Epithelial cell of alveolus of lung (primary cell): ENCODE measurements around the gene PRRX1. TPM values are rescaled to one million over a fixed set of nuclear protein-coding genes. Genes with fewer than 3 reads are reported as not detected.

ENCODE experiments used
- total RNA-seq: library from RNA; depleted of rRNA; stranded (reverse); fragments of >200 nt; gene quantifications from 2 replicates; pipeline ENCODE4 v1.2.1, GENCODE V29; 2015

Gene PRRX1
- total RNA-seq, result 40.6 and 51.3 TPM in 2 replicates

DNA sequence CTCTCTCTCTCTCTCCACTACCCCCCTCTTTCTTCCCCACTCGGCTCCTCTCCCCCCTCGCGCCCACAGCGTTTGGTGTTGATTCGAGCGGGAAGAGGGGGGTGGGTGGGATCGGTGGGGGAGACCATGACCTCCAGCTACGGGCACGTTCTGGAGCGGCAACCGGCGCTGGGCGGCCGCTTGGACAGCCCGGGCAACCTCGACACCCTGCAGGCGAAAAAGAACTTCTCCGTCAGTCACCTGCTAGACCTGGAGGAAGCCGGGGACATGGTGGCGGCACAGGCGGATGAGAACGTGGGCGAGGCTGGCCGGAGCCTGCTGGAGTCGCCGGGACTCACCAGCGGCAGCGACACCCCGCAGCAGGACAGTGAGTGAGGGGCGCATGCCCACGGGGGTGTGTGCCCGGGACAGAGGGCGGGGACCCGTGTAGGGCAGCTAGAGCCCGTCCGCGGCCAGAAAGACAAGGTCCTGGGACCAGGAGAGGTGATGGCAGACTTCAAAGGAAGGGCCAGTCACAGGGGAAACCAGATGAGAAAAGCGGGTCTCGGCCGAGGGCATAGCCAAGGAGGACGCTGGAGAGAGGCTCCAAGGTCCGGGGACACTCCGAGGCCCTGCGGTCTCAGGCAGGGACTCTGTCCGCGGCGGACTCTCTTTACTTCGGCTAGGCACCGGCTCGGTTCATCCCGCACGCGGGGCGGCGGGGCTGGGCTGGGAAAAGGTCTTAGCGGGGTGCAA lies at the start of gene PRRX1:
Gene PRRX1, plus strand, starts transcription at position 39 of the 735 bp plus-strand sequence. Its CDS starts 88 bp downstream, at position 127.

Other genes starting within 250 kb of the PRRX1 start
- 8.7 and 13.2 TPM in 2 replicates for gene GORAB, start 132.0 kb upstream of the PRRX1 start, total RNA-seq